HG03575 (cell line): ENCODE measurements around the gene GLA.

Experiments
- ATAC-seq: cut with Tn5 transposase; IDR thresholded peaks from one replicate; pipeline ENCODE4 v1.9.1; 2021; ENCODE audit not compliant: unreplicated experiment, insufficient number of reproducible peaks, low FRiP score; ENCODE audit errors: extremely low read depth

Gene GLA

GRCh38 chrX:101399825-101400224, 7.9 kb downstream of the GLA start:
- ATAC-seq = no peak

- no peak for ATAC-seq
Measured at GRCh38 chrX:101398694-101399093, 9.0 kb downstream of the GLA start.

DNA sequence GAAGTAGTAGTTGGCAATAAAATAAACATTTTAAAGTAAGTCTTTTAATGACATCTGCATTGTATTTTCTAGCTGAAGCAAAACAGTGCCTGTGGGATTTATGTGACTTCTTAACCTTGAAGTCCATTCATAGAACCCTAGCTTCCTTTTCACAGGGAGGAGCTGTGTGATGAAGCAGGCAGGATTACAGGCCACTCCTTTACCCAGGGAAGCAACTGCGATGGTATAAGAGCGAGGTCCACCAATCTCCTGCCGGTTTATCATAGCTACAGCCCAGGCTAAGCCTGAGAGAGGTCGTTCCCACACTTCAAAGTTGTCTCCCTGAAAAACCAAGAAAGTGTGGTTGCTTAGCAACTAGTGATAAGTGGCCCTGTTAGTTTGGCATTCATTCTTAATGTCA, 9.9 kb downstream of the GLA start:
- no peak for ATAC-seq

- ATAC-seq = no peak
Measured at GRCh38 chrX:101395789-101396188, 11.9 kb downstream of the GLA start.

DNA sequence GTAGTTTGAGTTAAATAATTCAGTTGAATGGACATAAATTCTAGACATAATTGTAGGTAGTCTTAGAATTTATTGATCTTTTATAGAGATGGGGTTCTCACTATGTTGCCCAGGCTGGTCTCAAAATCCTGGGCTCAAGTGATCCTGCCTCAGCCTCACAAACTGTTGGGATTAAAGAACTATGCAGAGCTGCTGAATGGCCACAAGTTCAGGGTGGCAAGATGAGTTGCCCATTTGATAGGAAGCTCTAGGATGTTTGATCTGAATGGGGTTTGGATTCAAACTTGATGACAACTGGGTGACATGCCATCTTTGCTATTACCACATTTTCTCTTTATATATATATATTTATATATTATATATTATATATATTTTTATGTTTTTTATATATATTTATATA, 13.4 kb downstream of the GLA start:
- no peak for ATAC-seq

GRCh38 chrX:101393530-101394305, 14.0 kb downstream of the GLA start:
- ATAC-seq = no peak

DNA sequence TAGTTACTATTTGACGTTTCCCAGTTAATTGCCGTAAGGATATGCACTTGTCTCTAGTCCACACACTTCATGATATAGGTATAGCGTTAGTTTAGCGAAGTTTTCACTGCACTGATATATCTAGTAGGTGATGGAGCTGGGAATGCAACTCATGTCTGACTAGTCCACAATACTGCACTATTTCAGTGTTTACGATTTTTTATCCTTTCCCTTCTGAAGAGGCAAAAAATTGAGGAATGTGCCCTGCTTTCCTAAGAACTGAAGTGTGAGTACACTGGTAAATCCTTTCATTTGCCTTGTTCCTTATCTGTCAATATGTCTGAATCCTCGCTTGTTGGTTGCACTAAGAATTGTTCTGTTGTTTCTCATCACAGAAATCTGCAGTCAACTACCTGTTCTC, 15.9 kb downstream of the GLA start:
- ATAC-seq = no peak

DNA sequence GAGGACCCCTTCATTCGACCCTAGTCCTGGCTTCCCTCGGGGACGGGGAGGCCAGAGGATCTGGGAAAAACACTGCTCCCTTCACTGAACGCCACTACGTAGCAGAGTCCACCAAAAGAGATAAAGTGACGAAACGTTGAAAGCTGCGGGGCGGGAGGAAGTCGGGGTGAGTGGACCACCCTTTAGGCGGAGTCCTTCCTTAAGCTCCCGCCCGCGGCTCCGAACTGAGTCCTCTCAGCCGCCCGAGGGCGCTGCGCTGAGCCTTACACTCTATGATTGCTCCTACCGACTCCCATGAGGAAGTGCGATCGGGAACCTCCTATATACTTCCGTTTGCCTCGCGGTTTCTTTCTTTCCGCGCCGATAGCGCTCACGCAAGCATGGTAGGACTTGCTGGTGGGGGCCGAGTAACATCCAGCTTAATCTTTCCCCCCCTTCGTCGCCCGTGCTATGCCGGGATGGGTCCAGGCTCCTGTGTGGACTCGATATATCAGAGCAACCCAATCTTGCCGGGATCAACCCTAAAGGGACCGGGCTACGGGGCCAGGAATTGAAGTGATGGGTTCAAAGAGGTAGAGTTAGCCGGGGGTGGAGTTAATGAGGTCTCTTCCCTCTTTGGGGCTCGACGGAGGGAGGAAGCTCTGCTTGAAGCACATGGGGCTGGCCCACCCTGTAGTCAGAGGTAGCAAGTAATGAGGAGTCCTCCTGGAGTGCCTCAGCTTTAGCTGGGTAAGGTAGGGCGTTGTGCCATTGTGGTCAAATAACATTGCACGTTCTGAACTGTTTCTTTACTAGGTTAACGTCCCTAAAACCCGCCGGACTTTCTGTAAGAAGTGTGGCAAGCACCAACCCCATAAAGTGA, 16.8 kb downstream of the GLA start, which contains the start of gene RPL36A:
Gene RPL36A, plus strand, starts transcription at position 348 of the 862 bp plus-strand sequence. Its CDS starts 33 bp downstream, at position 381.
- ATAC-seq = peak; percentile 61

DNA sequence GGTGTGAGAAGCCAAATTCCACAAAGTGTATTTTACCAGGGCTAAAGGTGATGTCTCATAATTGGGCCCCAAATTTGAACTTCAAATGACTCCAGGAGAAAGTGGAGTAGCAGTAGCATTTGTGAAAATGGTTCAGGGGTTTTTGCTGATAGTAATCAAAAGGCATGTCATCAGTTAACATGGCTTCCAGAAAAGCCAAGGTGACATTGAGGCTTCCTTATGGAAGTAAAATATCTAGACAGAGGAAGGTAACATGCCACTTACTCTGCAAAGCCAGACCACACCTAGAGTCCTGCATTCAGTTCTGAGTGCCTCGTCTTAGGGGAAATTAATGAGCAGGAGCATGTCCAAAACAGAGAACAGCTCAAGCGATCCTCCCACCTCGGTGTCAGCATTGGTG, 19.1 kb downstream of the GLA start:
- no peak for ATAC-seq

DNA sequence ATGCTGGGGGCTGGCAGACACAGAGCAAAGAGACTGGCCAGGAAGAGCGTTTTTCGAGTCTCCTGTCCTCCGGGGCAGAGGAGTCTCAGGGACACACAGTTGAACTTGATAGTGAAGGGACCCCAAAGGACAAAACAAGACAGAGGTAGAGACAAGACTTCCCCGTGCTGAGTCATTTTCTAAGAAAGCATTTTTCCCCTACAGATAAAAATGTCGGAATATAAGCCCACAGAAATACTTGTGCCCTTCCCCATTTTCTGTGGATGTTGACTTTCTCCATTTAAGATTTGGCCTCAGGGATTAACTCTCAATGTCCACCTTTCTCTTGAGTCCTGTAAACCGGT, 21.2 kb downstream of the GLA start:
- ATAC-seq = no peak

GRCh38 chrX:101385795-101386541, 21.8 kb downstream of the GLA start, which contains the start of gene BTK:
Gene BTK (minus strand): TSS chrX:101386191. CDS start chrX:101375284, 10,907 bp downstream.
- peak; percentile 47 for ATAC-seq

GRCh38 chrX:101385026-101385684, 22.6 kb downstream of the GLA start:
- ATAC-seq = no peak

- ATAC-seq = peak; percentile 46
Measured at GRCh38 chrX:101383679-101384205, 24.0 kb downstream of the GLA start.

GRCh38 chrX:101377547-101377946, 30.2 kb downstream of the GLA start:
- ATAC-seq = no peak

GRCh38 chrX:101370888-101371504, 36.7 kb downstream of the GLA start:
- peak; percentile 48 for ATAC-seq

GRCh38 chrX:101369687-101370086, 38.0 kb downstream of the GLA start:
- ATAC-seq = no peak

DNA sequence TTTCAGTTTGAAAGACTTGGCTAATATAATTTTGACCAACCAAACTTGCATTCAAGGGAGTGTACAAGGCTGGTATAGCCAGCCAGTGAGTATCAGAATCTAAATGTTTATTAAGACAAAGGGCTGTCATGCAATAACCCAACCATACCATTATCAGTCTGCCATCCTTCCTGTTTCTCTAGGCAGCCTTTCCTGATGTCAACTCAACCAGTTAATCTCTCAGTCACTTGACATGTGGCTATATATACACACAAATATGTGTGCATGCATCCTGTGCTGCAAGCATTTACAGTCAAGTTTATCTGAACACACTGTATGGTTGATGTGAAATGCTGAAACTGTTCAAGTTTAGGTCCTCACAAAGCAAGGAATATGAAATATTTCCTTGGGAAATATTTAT, 38.9 kb downstream of the GLA start:
- ATAC-seq = no peak

DNA sequence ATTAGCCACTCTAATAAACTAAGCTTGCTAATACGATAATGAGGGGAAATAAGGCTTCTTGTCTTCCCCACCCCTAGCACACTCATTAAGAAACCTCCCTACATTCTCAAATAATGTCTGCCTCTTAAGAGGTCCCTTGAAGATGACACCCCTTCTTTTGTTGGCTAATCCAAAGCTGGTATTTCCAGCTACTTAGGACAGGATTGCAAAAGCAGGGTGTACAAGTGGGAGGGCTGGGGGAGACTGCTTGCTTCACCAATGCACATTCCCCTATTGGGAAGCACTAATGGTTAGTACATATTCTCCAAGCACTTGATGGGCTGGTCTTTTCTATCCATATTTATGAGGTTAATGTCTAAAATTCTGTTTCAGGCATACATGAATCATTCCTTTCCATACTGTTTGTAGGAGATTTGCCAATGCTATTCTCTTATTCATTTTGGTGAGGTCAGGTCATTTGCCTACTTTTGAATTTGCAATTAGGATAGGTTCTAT, 42.4 kb downstream of the GLA start:
- no peak for ATAC-seq
